Endothelial cell of umbilical vein (primary cell): ENCODE measurements around the gene PWP1. TPM values are rescaled to one million over a fixed set of nuclear protein-coding genes. Genes with fewer than 3 reads are reported as not detected.

Experiments used
- BruUV-seq: library from RNA; stranded (reverse); fragments of 400-500 nt; replicated peaks from 2 replicates; lab custom pipeline; 2021; lab: Mats Ljungman, UMichigan
- CTCF ChIA-PET: fragments of 300-600, 350-600 bp; sonication (Branson Sonifier 250); formaldehyde crosslinking; loops from one replicate; lab custom pipeline; 2021; ENCODE audit warnings: antibody characterized with exemption, inconsistent platforms; lab: Charles Lee
- POLR2A ChIA-PET: fragments of 300-600, 350-600 bp; sonication (Branson Sonifier 250); formaldehyde crosslinking; loops from one replicate; lab custom pipeline; 2021; ENCODE audit warnings: antibody characterized with exemption, inconsistent platforms; lab: Charles Lee
- DNase-seq: peaks from one replicate; pipeline ENCODE4 v3.0.0-alpha.2; 2011; ENCODE audit warnings: low read depth, low spot score
- FAIRE-seq: peaks from 2 replicates; lab custom pipeline; 2011; peaks lifted over from hg19 to GRCh38; lab: Jason Lieb, UNC
- H2AFZ ChIP-seq: 2 replicates; pipeline ENCODE4 v1.6.0; 2012; ENCODE audit warnings: low read depth, low read length, control low read depth, inconsistent platforms
- H3K27ac ChIP-seq: 2 replicates; pipeline ENCODE4 v1.5.1; 2011; ENCODE audit warnings: low read depth, mild to moderate bottlenecking, control low read depth, low read length, moderate library complexity; ENCODE audit not compliant: insufficient read depth
- H3K27me3 ChIP-seq, 2 experiments: 2 replicates each; pipeline versions ENCODE4 v1.6.0 to v1.6.1; 2011; ENCODE audit warnings: low read length in 2 of 2, mixed read lengths in 1 of 2; ENCODE audit not compliant: control insufficient read depth in 2 of 2, insufficient read depth in 2 of 2
- H3K36me3 ChIP-seq, 2 experiments: 2 replicates in 1 of 2; 3 replicates in 1 of 2; pipeline ENCODE4 v1.5.1; 2011; ENCODE audit warnings: low read length in 2 of 2, mild to moderate bottlenecking in 1 of 2, moderate library complexity in 1 of 2; ENCODE audit not compliant: control insufficient read depth in 2 of 2, insufficient read depth in 2 of 2; ENCODE audit errors: extremely low read depth in 1 of 2
- H3K4me1 ChIP-seq: 3 replicates; pipeline ENCODE4 v1.5.1; 2011; ENCODE audit warnings: mild to moderate bottlenecking, low read length; ENCODE audit not compliant: control insufficient read depth, insufficient read depth; ENCODE audit errors: extremely low read depth
- H3K4me2 ChIP-seq: 2 replicates; pipeline ENCODE4 v1.6.1; 2011; ENCODE audit warnings: low read length, control low read depth, mixed read lengths; ENCODE audit not compliant: insufficient read depth
- H3K4me3 ChIP-seq, 3 experiments: fragments of 200-600 bp in 1 of 3; sonication (generic), shearing (Covaris generic) in 1 of 3; replicated peaks in 1 of 3; 2 replicates each; pipeline ENCODE4 v1.5.1; 2011 to 2016; ENCODE audit warnings: control low read depth in 3 of 3, low read length in 3 of 3, mild to moderate bottlenecking in 2 of 3, inconsistent platforms in 1 of 3, low read depth in 1 of 3, moderate library complexity in 1 of 3; ENCODE audit not compliant: insufficient read depth in 1 of 3
- H3K79me2 ChIP-seq: 2 replicates; pipeline ENCODE4 v1.6.0; 2012; ENCODE audit warnings: low read length, inconsistent platforms; ENCODE audit not compliant: control insufficient read depth, insufficient read depth
- H3K9ac ChIP-seq: replicated peaks from 2 replicates; pipeline ENCODE3; 2011; ENCODE audit warnings: low read length, control low read depth; ENCODE audit not compliant: insufficient read depth; ENCODE audit errors: extremely low read depth
- H3K9me1 ChIP-seq: replicated peaks from 3 replicates; pipeline ENCODE4 v1.6.0; 2011; ENCODE audit warnings: mild to moderate bottlenecking, low read length; ENCODE audit not compliant: control insufficient read depth, insufficient read depth; ENCODE audit errors: extremely low read depth
- H3K9me3 ChIP-seq: replicated peaks from 2 replicates; pipeline ENCODE4 v1.5.1; 2012; ENCODE audit warnings: low read length, inconsistent platforms; ENCODE audit not compliant: control insufficient read depth, insufficient read depth
- H4K20me1 ChIP-seq: replicated peaks from 2 replicates; pipeline ENCODE3; 2011; ENCODE audit warnings: mild to moderate bottlenecking, low read length; ENCODE audit not compliant: control insufficient read depth, insufficient read depth; ENCODE audit errors: extremely low read depth
- CTCF ChIP-seq, 2 donors: IDR thresholded peaks; 1 replicate in 1 of 2; 2 replicates in 1 of 2; pipeline ENCODE4 v1.5.1; 2011; ENCODE audit warnings: low read length in 2 of 2, mild to moderate bottlenecking in 2 of 2, moderate library complexity in 2 of 2, control low read depth in 1 of 2, inconsistent platforms in 1 of 2, low read depth in 1 of 2; ENCODE audit not compliant: insufficient read depth in 1 of 2; ENCODE audit errors: extremely low read depth in 1 of 2
- EZH2 ChIP-seq: IDR thresholded peaks from 2 replicates; pipeline ENCODE4 v1.6.1; 2012; ENCODE audit warnings: borderline replicate concordance, low read depth, mild to moderate bottlenecking, moderate library complexity, low read length, inconsistent platforms; ENCODE audit not compliant: severe bottlenecking
- FOS ChIP-seq: IDR thresholded peaks from 2 replicates; pipeline ENCODE4 v1.6.1; 2011; ENCODE audit warnings: mild to moderate bottlenecking, low read length, moderate library complexity, borderline replicate concordance; ENCODE audit not compliant: insufficient read depth
- GATA2 ChIP-seq: IDR thresholded peaks from 2 replicates; pipeline ENCODE4 v1.7.0; 2011; ENCODE audit warnings: low read depth, mild to moderate bottlenecking, moderate library complexity, mixed read lengths, low read length; ENCODE audit not compliant: insufficient read length, insufficient read depth
- JUN ChIP-seq: IDR thresholded peaks from 2 replicates; pipeline ENCODE4 v1.6.1; 2011; ENCODE audit warnings: borderline replicate concordance, low read depth; ENCODE audit not compliant: insufficient read length, insufficient read depth
- MAX ChIP-seq: IDR thresholded peaks from 2 replicates; pipeline ENCODE4 v1.6.1; 2011; ENCODE audit not compliant: insufficient read depth, insufficient read length
- MYC ChIP-seq: IDR thresholded peaks from one replicate; pipeline ENCODE4 v1.6.1; 2011; ENCODE audit warnings: mild to moderate bottlenecking, low read depth, low read length
- POLR2AphosphoS5 ChIP-seq: IDR thresholded peaks from 2 replicates; pipeline ENCODE4 v1.6.1; 2012; ENCODE audit warnings: low read depth, mild to moderate bottlenecking, control low read depth, low read length, moderate library complexity; ENCODE audit not compliant: insufficient read depth
- dilution Hi-C: fragments of 300-500 bp; cut with MboI; formaldehyde crosslinking; loops from one replicate; pipeline ENCODE4 v1.15.0; 2019; ENCODE audit warnings: low sequenced_read_pairs; ENCODE audit not compliant: extremely low pct_ligation_motif_present
- intact Hi-C: fragments of 100-400 bp; cut with micrococcal nuclease; formaldehyde crosslinking; loops from one replicate; pipeline ENCODE4 v1.10.0; 2022
- polyA plus RNA-seq, 4 experiments: library from polyadenylated mRNA; depleted of rRNA in 3 of 4; stranded (reverse) in 3 of 4; unstranded in 1 of 4; fragments of >200 nt; gene quantifications; 2 replicates each; pipeline versions ENCODE4 v1.2.1 to v1.2.3, GENCODE V29; 2011 to 2012; ENCODE audit warnings: missing spikeins in 1 of 4
- total RNA-seq: library from RNA; stranded (reverse); gene quantifications from 2 replicates; pipeline ENCODE4 v1.2.3, GENCODE V29; 2021

The PWP1 gene
- total and polyA plus RNA-seq, 2 donors (not counting 3 experiments of a cell fraction or from before 2014, with no cell fraction given), result 70.8 to 154 TPM

- FAIRE-seq (no peak), DNase-seq (no peak)
- H3K4me1 ChIP-seq, result no peaks in the 10 kb centered on the region
- dilution Hi-C loops, result no loop called here
- H3K4me2 ChIP-seq, result no peak overlapping the region
- BruUV-seq, result no TSS peak
- H3K27me3 ChIP-seq, result no peaks in the 10 kb centered on the region
- H3K9me3 ChIP-seq, result no peaks in the 10 kb centered on the region
- CTCF ChIA-PET, result interaction anchor here (1.1 kb wide), 1 partner anchor 19 kb away, joined by 3 read pairs; no protein-coding TSS in a partner anchor
- TF ChIP-seq EZH2 (no peak), MYC (no peak), GATA2 (no peak), POLR2AphosphoS5 (no peak), CTCF (IDR thresholded peaks at IDR 0.05; ENCODE audit: extremely low read depth in 1 of 2, insufficient read depth in 1 of 2, low read depth in 1 of 2, low read length in 2 of 2) (no peak), JUN (no peak), MAX (no peak), FOS (no peak)
- POLR2A ChIA-PET, result no interaction called here
- H3K36me3 ChIP-seq, result no peaks in the 10 kb centered on the region
- no peaks in the 10 kb centered on the region for H3K9me1 ChIP-seq
- intact Hi-C loops, result no loop called here
- H4K20me1 ChIP-seq, result no peaks in the 10 kb centered on the region
- H2AFZ ChIP-seq, result no peak overlapping the region
- no peaks in the 10 kb centered on the region for H3K79me2 ChIP-seq
- H3K27ac ChIP-seq, result no peak overlapping the region
- H3K9ac ChIP-seq, result no peak overlapping the region
- no peak overlapping the region for H3K4me3 ChIP-seq
These were observed 33.8 kb upstream of the PWP1 start for GRCh38 chr12:107651571-107652449.
